ENCODE data around the gene NADK. TPM values are rescaled to one million over a fixed set of nuclear protein-coding genes. Genes with fewer than 3 reads are reported as not detected.

The NADK gene
- total and polyA plus RNA-seq, 2 of the 13 experiments (the other 11 are each of a cell fraction or from before 2014, with no cell fraction given): 56.6 to 60.1 TPM

- ATAC-seq: no peak
- in situ Hi-C loops (cut with HindIII; ENCODE audit: extremely low pct_ligation_motif_present, low pct_unique_long_range_greater_than_20kb): no loop called here
- intact Hi-C loops (cut with micrococcal nuclease; ENCODE audit: unreplicated experiment): no loop called here
- 98% methylated on average over 27 of the region's 33 CpGs for WGBS (ENCODE audit: low lambda C conversion rate)
- Histone ChIP-seq H3K27ac (ENCODE audit: extremely low read length, insufficient read depth, low read length) (no peak overlapping the region), H3K4me3 (replicated peaks in 1 of 3; ENCODE audit: insufficient read depth in 1 of 3, low read depth in 2 of 3, low read length in 3 of 3) (no peak overlapping the region), H3K4me2 (ENCODE audit: low read depth, low read length) (no peak overlapping the region), H3K79me2 (ENCODE audit: insufficient read depth, low read length) (no peaks in the 10 kb centered on the region), H2AFZ (ENCODE audit: low read length) (no peak overlapping the region), H3K36me3 (replicated peaks in 1 of 2; ENCODE audit: control insufficient read depth in 1 of 2, insufficient read depth in 2 of 2, low read length in 2 of 2) (peaks cover 34 to 70% of the 10 kb centered on the region in 2 experiments), H3K9ac (ENCODE audit: insufficient read depth, low read depth, low read length) (no peak overlapping the region), H4K20me1 (ENCODE audit: insufficient read depth, low read length) (no peaks in the 10 kb centered on the region), H3K9me3 (ENCODE audit: low read length) (no peaks in the 10 kb centered on the region), H3K27me3 (ENCODE audit: control insufficient read depth in 1 of 2, insufficient read depth in 2 of 2, low read length in 2 of 2) (no peaks in the 10 kb centered on the region), H3K4me1 (ENCODE audit: insufficient read depth, low read length) (peaks cover 21% of the 10 kb centered on the region)
- CTCF ChIA-PET (ENCODE audit: low intra/inter-chr PET ratio, low total read pairs): no interaction called here
- no peak for FAIRE-seq
- DNase-seq (ENCODE audit: low spot score): no peak
- POLR2A ChIA-PET: no interaction called here
- no TSS peak for BruUV-seq (replicated peaks)
- TF ChIP-seq ZNF792 (CRISPR knock-in tag; IDR thresholded peaks at IDR 0.05) (no peak), ZC3H13 (CRISPR knock-in tag; IDR thresholded peaks at IDR 0.05) (no peak), KDM6A (CRISPR knock-in tag; IDR thresholded peaks at IDR 0.05; ENCODE audit: low read depth) (no peak), KLF12 (CRISPR knock-in tag; IDR thresholded peaks at IDR 0.05; ENCODE audit: borderline replicate concordance) (no peak), RFX3 (CRISPR knock-in tag; IDR thresholded peaks at IDR 0.05) (no peak), MAZ (IDR thresholded peaks at IDR 0.05; ENCODE audit: borderline replicate concordance, low read depth, low read length) (no peak), MAZ (CRISPR knock-in tag; IDR thresholded peaks at IDR 0.05; ENCODE audit: low read depth) (no peak), ZKSCAN1 (IDR thresholded peaks at IDR 0.05; ENCODE audit: low read length) (no peak), CENPT (CRISPR knock-in tag; IDR thresholded peaks at IDR 0.05; ENCODE audit: low read depth) (no peak), NRL (CRISPR knock-in tag; IDR thresholded peaks at IDR 0.05; ENCODE audit: borderline replicate concordance) (no peak), SIN3B (IDR thresholded peaks at IDR 0.05; ENCODE audit: low read length) (no peak), ZNF788 (CRISPR knock-in tag; IDR thresholded peaks at IDR 0.05; ENCODE audit: borderline replicate concordance) (no peak), ZNF563 (CRISPR knock-in tag; IDR thresholded peaks at IDR 0.05) (no peak)
- TF ChIP-seq, protein P1, sequence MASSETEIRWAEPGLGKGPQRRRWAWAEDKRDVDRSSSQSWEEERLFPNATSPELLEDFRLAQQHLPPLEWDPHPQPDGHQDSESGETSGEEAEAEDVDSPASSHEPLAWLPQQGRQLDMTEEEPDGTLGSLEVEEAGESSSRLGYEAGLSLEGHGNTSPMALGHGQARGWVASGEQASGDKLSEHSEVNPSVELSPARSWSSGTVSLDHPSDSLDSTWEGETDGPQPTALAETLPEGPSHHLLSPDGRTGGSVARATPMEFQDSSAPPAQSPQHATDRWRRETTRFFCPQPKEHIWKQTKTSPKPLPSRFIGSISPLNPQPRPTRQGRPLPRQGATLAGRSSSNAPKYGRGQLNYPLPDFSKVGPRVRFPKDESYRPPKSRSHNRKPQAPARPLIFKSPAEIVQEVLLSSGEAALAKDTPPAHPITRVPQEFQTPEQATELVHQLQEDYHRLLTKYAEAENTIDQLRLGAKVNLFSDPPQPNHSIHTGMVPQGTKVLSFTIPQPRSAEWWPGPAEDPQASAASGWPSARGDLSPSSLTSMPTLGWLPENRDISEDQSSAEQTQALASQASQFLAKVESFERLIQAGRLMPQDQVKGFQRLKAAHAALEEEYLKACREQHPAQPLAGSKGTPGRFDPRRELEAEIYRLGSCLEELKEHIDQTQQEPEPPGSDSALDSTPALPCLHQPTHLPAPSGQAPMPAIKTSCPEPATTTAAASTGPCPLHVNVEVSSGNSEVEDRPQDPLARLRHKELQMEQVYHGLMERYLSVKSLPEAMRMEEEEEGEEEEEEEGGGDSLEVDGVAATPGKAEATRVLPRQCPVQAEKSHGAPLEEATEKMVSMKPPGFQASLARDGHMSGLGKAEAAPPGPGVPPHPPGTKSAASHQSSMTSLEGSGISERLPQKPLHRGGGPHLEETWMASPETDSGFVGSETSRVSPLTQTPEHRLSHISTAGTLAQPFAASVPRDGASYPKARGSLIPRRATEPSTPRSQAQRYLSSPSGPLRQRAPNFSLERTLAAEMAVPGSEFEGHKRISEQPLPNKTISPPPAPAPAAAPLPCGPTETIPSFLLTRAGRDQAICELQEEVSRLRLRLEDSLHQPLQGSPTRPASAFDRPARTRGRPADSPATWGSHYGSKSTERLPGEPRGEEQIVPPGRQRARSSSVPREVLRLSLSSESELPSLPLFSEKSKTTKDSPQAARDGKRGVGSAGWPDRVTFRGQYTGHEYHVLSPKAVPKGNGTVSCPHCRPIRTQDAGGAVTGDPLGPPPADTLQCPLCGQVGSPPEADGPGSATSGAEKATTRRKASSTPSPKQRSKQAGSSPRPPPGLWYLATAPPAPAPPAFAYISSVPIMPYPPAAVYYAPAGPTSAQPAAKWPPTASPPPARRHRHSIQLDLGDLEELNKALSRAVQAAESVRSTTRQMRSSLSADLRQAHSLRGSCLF (CRISPR knock-in tag; IDR thresholded peaks at IDR 0.05; ENCODE audit: borderline replicate concordance): no peak
- TF ChIP-seq, protein P2, sequence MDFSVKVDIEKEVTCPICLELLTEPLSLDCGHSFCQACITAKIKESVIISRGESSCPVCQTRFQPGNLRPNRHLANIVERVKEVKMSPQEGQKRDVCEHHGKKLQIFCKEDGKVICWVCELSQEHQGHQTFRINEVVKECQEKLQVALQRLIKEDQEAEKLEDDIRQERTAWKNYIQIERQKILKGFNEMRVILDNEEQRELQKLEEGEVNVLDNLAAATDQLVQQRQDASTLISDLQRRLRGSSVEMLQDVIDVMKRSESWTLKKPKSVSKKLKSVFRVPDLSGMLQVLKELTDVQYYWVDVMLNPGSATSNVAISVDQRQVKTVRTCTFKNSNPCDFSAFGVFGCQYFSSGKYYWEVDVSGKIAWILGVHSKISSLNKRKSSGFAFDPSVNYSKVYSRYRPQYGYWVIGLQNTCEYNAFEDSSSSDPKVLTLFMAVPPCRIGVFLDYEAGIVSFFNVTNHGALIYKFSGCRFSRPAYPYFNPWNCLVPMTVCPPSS (IDR thresholded peaks at IDR 0.05): no peak
- TF ChIP-seq, protein P3, sequence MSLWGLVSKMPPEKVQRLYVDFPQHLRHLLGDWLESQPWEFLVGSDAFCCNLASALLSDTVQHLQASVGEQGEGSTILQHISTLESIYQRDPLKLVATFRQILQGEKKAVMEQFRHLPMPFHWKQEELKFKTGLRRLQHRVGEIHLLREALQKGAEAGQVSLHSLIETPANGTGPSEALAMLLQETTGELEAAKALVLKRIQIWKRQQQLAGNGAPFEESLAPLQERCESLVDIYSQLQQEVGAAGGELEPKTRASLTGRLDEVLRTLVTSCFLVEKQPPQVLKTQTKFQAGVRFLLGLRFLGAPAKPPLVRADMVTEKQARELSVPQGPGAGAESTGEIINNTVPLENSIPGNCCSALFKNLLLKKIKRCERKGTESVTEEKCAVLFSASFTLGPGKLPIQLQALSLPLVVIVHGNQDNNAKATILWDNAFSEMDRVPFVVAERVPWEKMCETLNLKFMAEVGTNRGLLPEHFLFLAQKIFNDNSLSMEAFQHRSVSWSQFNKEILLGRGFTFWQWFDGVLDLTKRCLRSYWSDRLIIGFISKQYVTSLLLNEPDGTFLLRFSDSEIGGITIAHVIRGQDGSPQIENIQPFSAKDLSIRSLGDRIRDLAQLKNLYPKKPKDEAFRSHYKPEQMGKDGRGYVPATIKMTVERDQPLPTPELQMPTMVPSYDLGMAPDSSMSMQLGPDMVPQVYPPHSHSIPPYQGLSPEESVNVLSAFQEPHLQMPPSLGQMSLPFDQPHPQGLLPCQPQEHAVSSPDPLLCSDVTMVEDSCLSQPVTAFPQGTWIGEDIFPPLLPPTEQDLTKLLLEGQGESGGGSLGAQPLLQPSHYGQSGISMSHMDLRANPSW (CRISPR knock-in tag; IDR thresholded peaks at IDR 0.05; ENCODE audit: borderline replicate concordance): no peak
These were observed 21.4 kb downstream of the NADK start for GRCh38 chr1:1756661-1757421.

All from HepG2 (cell line).